Ishikawa (cell line): ENCODE data around the gene DHRS7C.

ENCODE experiments used
- CEBPB ChIP-seq: IDR thresholded peaks from 2 replicates; pipeline ENCODE4 v1.6.1; 2012
- CREB1 ChIP-seq: IDR thresholded peaks from 2 replicates; pipeline ENCODE4 v1.6.1; 2012; ENCODE audit warnings: low read depth
- EGR1 ChIP-seq: IDR thresholded peaks from 2 replicates; pipeline ENCODE4 v1.6.1; 2012
- EP300 ChIP-seq: IDR thresholded peaks from 2 replicates; pipeline ENCODE4 v1.6.1; 2012; ENCODE audit warnings: borderline replicate concordance
- FOXM1 ChIP-seq: IDR thresholded peaks from 2 replicates; pipeline ENCODE4 v1.6.1; 2012; ENCODE audit warnings: low read depth, borderline replicate concordance
- MAX ChIP-seq: IDR thresholded peaks from 2 replicates; pipeline ENCODE4 v1.6.1; 2012
- NFIC ChIP-seq: IDR thresholded peaks from 2 replicates; pipeline ENCODE4 v1.6.1; 2012
- RAD21 ChIP-seq: IDR thresholded peaks from 2 replicates; pipeline ENCODE4 v1.6.1; 2012; ENCODE audit warnings: low read depth
- REST ChIP-seq: IDR thresholded peaks from 2 replicates; pipeline ENCODE4 v1.6.1; 2012; ENCODE audit warnings: low read depth, mild to moderate bottlenecking
- TAF1 ChIP-seq: IDR thresholded peaks from 2 replicates; pipeline ENCODE4 v1.6.1; 2012; ENCODE audit warnings: low read depth, mild to moderate bottlenecking
- TCF12 ChIP-seq: IDR thresholded peaks from 2 replicates; pipeline ENCODE4 v1.6.1; 2012; ENCODE audit warnings: low read depth
- TEAD4 ChIP-seq: IDR thresholded peaks from 2 replicates; pipeline ENCODE4 v1.6.1; 2012
- USF1 ChIP-seq: IDR thresholded peaks from 2 replicates; pipeline ENCODE4 v1.6.1; 2012
- YY1 ChIP-seq: IDR thresholded peaks from 2 replicates; pipeline ENCODE4 v1.6.1; 2012; ENCODE audit warnings: low read depth
- ZBTB7A ChIP-seq: IDR thresholded peaks from 2 replicates; pipeline ENCODE4 v1.6.1; 2012; ENCODE audit warnings: low read depth

DHRS7C gene

GRCh38 chr17:9830711-9831110, 39.3 kb upstream of the DHRS7C start:
- TF ChIP-seq EGR1 (no peak), ZBTB7A (no peak), TAF1 (no peak), TCF12 (no peak), CEBPB (no peak), REST (no peak), USF1 (no peak), EP300 (no peak), CREB1 (no peak), FOXM1 (no peak), RAD21 (no peak), YY1 (no peak), NFIC (no peak), MAX (no peak), TEAD4 (no peak)

- no peak for TF ChIP-seq USF1
- no peak for TF ChIP-seq NFIC
- no peak for TF ChIP-seq CREB1
- no peak for TF ChIP-seq EGR1
- no peak for TF ChIP-seq FOXM1
- TF ChIP-seq TEAD4: no peak
- no peak for TF ChIP-seq TCF12
Observed at GRCh38 chr17:9829343-9829742, 38.0 kb upstream of the DHRS7C start.

- TF ChIP-seq USF1: no peak
- TF ChIP-seq YY1: no peak
- no peak for TF ChIP-seq FOXM1
- no peak for TF ChIP-seq TCF12
- no peak for TF ChIP-seq CEBPB
- TF ChIP-seq NFIC: no peak
- no peak for TF ChIP-seq CREB1
- no peak for TF ChIP-seq TEAD4
- no peak for TF ChIP-seq RAD21
Observed at GRCh38 chr17:9828296-9829295, 37.2 kb upstream of the DHRS7C start.

GRCh38 chr17:9825641-9826150, 34.3 kb upstream of the DHRS7C start, which contains the start of gene GLP2R:
GLP2R (plus strand) TSS chr17:9825924; CDS start chr17:9826064, 140 bp downstream.
- no peak for TF ChIP-seq YY1
- no peak for TF ChIP-seq TAF1
- no peak for TF ChIP-seq NFIC
- no peak for TF ChIP-seq MAX
- no peak for TF ChIP-seq FOXM1
- no peak for TF ChIP-seq USF1
- TF ChIP-seq EGR1: no peak
- no peak for TF ChIP-seq RAD21
- TF ChIP-seq EP300: no peak
- no peak for TF ChIP-seq REST
- no peak for TF ChIP-seq TEAD4
- TF ChIP-seq CREB1: no peak
